A673 (cell line): ENCODE data around the gene MIEF2. TPM values are rescaled to one million over a fixed set of nuclear protein-coding genes. Genes with fewer than 3 reads are reported as not detected.

Source experiments
- BruUV-seq: library from RNA; stranded (reverse); fragments of 400-500 nt; replicated peaks from 2 replicates; lab custom pipeline; 2021; lab: Mats Ljungman, UMichigan
- CTCF ChIA-PET: fragments of 300-600 bp; sonication (Branson Sonifier 250); formaldehyde crosslinking; loops from one replicate; lab custom pipeline; 2022; ENCODE audit warnings: antibody characterized with exemption; lab: Charles Lee
- POLR2A ChIA-PET: fragments of 300-600 bp; sonication (Branson Sonifier 250); formaldehyde crosslinking; loops from one replicate; lab custom pipeline; 2022; ENCODE audit warnings: antibody characterized with exemption; ENCODE audit not compliant: low non-redundant PET; lab: Charles Lee
- DNase-seq: peaks from one replicate; pipeline ENCODE4 v3.0.0-alpha.2; 2015; ENCODE audit warnings: low spot score
- H3K27ac ChIP-seq: fragments of 200-600 bp; sonication (generic); 2 replicates; pipeline ENCODE4 v1.5.1; 2016; ENCODE audit warnings: mixed run types, low read depth, mild to moderate bottlenecking, mixed read lengths, antibody characterized with exemption, low read length; ENCODE audit not compliant: poor library complexity, severe bottlenecking
- H3K27me3 ChIP-seq: fragments of 200-600 bp; sonication (generic); replicated peaks from 2 replicates; pipeline ENCODE4 v1.6.1; 2017; ENCODE audit warnings: mixed run types, low read depth, mild to moderate bottlenecking, mixed read lengths, antibody characterized with exemption, low read length; ENCODE audit not compliant: insufficient read depth, poor library complexity
- H3K36me3 ChIP-seq: fragments of 200-600 bp; sonication (generic); 2 replicates; pipeline ENCODE4 v1.6.1; 2016; ENCODE audit warnings: mixed run types, mild to moderate bottlenecking, mixed read lengths, antibody characterized with exemption, low read length; ENCODE audit not compliant: insufficient read depth, poor library complexity, severe bottlenecking
- H3K4me1 ChIP-seq: fragments of 200-600 bp; sonication (generic); 2 replicates; pipeline ENCODE4 v1.6.1; 2017; ENCODE audit warnings: mixed run types, mild to moderate bottlenecking, mixed read lengths, antibody characterized with exemption, low read length; ENCODE audit not compliant: insufficient read depth, poor library complexity, severe bottlenecking
- H3K4me3 ChIP-seq: fragments of 200-600 bp; sonication (generic); 2 replicates; pipeline ENCODE4 v1.5.1; 2016; ENCODE audit warnings: low read depth, mixed run types, mild to moderate bottlenecking, mixed read lengths, low read length; ENCODE audit not compliant: poor library complexity, severe bottlenecking
- H3K9me3 ChIP-seq: fragments of 200-600 bp; sonication (generic); 2 replicates; pipeline ENCODE4 v1.6.1; 2016; ENCODE audit warnings: mixed run types, low read depth, mild to moderate bottlenecking, mixed read lengths, antibody characterized with exemption, low read length; ENCODE audit not compliant: poor library complexity, severe bottlenecking
- CTCF ChIP-seq: fragments of 300-800, 200-600 bp; sonication (generic); conservative IDR thresholded peaks from 2 replicates; pipeline ENCODE4 v1.5.1; 2017; ENCODE audit warnings: low read depth, mild to moderate bottlenecking, antibody characterized with exemption, low read length, moderate library complexity, mixed read lengths
- EZH2 ChIP-seq: fragments of 200-600 bp; sonication (generic); IDR thresholded peaks from 2 replicates; pipeline ENCODE4 v1.6.1; 2017; ENCODE audit warnings: borderline replicate concordance, low read depth, mild to moderate bottlenecking, mixed read lengths, antibody characterized with exemption, low read length; ENCODE audit not compliant: poor library complexity, severe bottlenecking
- intact Hi-C: fragments of 100-400 bp; cut with micrococcal nuclease; formaldehyde crosslinking; loops from one replicate; pipeline ENCODE4 v1.10.0; 2022; ENCODE audit not compliant: unreplicated experiment
- total RNA-seq: library from RNA; stranded (reverse); gene quantifications from 2 replicates; pipeline ENCODE4 v1.2.3, GENCODE V29; 2021

MIEF2 gene
- total RNA-seq, 1 experiment from 2014 or later, result 8.1 TPM

- no peak for TF ChIP-seq EZH2
- TF ChIP-seq CTCF, result no peak
- no TSS peak for BruUV-seq
- intact Hi-C loops, result no loop called here
- POLR2A ChIA-PET, result no interaction called here
- Histone ChIP-seq H3K36me3 (peaks cover 39% of the 10 kb centered on the region), H3K27ac (no peak overlapping the region), H3K27me3 (no peaks in the 10 kb centered on the region), H3K4me1 (no peaks in the 10 kb centered on the region), H3K4me3 (no peak overlapping the region), H3K9me3 (no peaks in the 10 kb centered on the region)
- CTCF ChIA-PET, result no interaction called here
- DNase-seq, result no peak
These were observed 12.9 kb upstream of the MIEF2 start for GRCh38 chr17:18247613-18248001.

GRCh38 chr17:18248300-18248731 is 12.1 kb upstream of the MIEF2 start:
- TF ChIP-seq EZH2 (no peak), CTCF (peak; percentile 78)
- Histone ChIP-seq H3K27ac (no peak overlapping the region), H3K9me3 (no peaks in the 10 kb centered on the region), H3K4me3 (no peak overlapping the region), H3K36me3 (peaks cover 39% of the 10 kb centered on the region), H3K27me3 (no peaks in the 10 kb centered on the region), H3K4me1 (no peaks in the 10 kb centered on the region)
- POLR2A ChIA-PET, result no interaction called here
- no TSS peak for BruUV-seq
- DNase-seq, result peak; percentile 84
- intact Hi-C loops, result no loop called here
- CTCF ChIA-PET, result interaction anchor here (0.6 kb wide), 1 partner anchor 352 kb away, joined by 5 read pairs; no protein-coding TSS in a partner anchor

- no peak overlapping the region for H3K27ac ChIP-seq
- H3K9me3 ChIP-seq, result no peaks in the 10 kb centered on the region
- TF ChIP-seq CTCF (no peak), EZH2 (no peak)
- ChIA-PET POLR2A (no interaction called here), CTCF (interaction anchor here (0.6 kb wide), 1 partner anchor 351 kb away, joined by 5 read pairs; no protein-coding TSS in a partner anchor)
- no peak for DNase-seq
- no TSS peak for BruUV-seq
- no peak overlapping the region for H3K4me3 ChIP-seq
- H3K27me3 ChIP-seq, result no peaks in the 10 kb centered on the region
- intact Hi-C loops, result no loop called here
- H3K36me3 ChIP-seq, result peaks cover 41% of the 10 kb centered on the region
- H3K4me1 ChIP-seq, result no peaks in the 10 kb centered on the region
These were observed 11.7 kb upstream of the MIEF2 start for GRCh38 chr17:18248811-18249210.
